ENCODE results near the gene LHPP.

The LHPP gene

GRCh38 chr10:124630551-124630950 is 168.9 kb downstream of the LHPP start:
- DNase-seq, result no peak

DNA sequence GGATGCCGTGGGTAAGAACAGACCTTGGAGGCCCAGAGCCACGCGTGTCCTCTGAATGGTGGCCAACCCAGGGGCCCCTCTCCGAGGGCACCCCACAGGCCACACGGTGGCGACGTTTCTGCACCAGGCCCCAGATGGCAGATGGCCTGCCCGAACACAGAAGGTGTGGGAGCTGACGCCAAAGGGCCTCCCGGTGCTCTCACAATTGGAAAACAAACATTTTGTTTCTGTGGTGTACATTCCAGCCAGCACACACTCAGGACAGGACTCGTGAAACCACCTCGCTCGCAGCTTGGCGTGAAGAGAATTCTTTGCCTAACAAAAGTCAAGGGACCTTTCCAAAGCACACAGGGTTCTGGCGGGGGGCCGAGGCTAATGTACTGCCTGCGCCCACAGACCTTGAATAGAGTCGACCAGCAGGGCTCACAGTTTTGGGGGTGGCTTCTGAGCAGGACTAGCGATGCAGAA is 170.5 kb downstream of the LHPP start:
- no peak for DNase-seq

DNA sequence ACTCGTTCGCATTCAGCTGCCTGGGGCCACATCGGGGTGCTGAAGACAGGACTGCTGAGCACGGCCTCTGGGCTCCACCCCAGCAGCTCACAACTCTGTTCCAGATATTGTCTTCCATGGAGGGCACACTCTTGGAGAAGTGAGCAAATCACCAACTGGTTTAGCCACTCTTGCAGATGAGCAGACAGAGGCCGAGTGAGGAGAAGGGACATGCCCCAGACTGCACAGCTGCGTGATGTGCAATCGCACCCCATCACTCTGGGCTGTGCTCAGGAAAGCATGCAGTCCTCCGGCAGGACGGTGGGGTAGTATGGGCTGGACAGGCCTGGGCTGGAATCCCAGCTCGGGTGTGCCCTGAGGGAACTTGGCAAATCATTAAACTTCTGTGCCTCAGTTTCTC is 170.9 kb downstream of the LHPP start:
- DNase-seq, result no peak

GRCh38 chr10:124636271-124636995 is 174.8 kb downstream of the LHPP start:
- DNase-seq, result no peak

- no peak for DNase-seq
Measured at GRCh38 chr10:124637091-124637700, 175.6 kb downstream of the LHPP start.

- no peak for DNase-seq
Measured at GRCh38 chr10:124637746-124638145, 176.1 kb downstream of the LHPP start.

GRCh38 chr10:124639206-124639605 is 177.6 kb downstream of the LHPP start:
- no peak for DNase-seq

GRCh38 chr10:124639646-124640045 is 178.0 kb downstream of the LHPP start:
- DNase-seq, result no peak

DNA sequence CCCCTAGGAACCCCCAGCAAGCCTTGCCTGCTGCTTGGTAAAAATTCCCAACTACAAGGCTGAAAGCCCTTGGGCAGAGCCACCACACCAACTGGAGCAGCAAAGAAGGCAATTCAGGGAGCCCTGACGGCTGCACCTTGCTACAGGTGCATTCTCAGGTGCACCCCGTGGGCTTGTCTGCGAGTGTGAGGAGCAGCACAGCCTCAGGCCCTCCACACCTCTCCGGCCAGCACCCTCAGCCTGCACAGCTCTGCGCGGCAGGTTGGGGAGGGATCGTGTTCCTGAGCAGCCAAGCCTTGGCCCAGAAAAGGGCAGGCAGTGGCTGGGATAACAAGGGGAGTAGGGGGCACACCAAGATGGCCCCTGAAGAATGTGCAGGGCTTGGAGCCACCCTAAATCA is 178.4 kb downstream of the LHPP start:
- no peak for DNase-seq

DNA sequence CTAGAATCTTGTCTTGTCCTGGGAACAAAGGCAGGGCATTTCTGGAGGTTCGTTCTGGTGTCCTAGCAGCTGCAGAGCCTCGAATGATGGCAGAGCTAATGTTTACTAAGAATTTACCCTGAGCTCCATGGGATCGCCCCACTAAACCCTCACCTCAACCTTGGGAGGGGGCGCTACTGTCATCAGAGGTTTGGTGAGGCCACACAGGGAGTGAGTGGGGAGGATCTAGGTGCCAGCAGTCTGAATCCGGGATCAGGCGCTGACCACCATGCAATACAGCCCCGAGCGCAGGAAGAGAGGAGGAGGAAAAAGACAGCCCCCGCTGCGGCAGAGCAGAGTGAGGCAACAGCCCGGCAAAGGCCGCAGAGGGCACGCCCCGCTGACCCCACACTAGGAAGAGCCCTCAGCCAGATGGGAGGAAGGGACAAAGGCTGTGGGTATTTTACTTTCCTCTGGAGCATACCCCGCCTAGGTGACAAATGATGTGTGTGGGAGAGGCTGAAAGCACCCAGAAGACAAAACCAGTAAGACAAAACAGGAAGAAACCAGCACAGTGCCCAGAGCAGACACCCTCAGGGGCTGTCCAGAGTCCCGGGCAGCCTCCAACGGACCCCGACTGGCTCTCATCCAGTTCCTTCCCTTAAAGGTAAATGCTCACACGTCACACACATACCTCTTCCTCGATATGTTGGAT is 179.1 kb downstream of the LHPP start:
- no peak for DNase-seq

- DNase-seq, result no peak
Measured at GRCh38 chr10:124641282-124642087, 179.9 kb downstream of the LHPP start.

DNA sequence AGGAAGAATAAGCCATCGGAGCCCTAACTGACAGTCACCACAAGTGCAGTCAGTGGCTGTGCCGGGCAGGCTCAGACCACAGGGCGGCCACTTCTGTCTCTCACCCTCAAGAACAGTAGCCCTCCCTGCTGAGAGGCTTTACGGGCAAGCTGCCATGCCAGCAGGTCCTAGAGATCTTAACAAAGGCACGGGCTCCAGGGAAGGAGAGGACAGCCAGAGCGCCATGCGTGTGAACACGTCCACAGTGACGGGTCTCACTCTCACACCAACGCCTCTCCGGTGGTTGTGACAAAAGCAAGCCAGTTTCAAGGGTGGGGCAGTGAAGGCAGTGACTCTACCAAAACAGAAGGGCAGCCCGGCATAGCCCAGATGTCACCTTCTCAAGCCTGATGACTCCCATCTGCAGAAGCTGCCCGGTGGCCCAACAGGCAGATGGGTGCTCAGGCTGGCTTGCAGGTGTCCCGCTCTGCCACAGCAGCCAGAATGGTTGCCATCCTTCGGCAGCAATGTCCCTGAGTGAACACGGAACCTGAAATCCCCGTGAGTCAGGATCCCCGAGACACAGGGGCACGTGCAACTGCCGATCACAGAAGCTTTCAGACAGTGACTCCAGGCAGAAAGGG is 180.6 kb downstream of the LHPP start:
- peak; percentile 11 for DNase-seq

GRCh38 chr10:124643330-124644009 is 181.8 kb downstream of the LHPP start:
- no peak for DNase-seq

DNA sequence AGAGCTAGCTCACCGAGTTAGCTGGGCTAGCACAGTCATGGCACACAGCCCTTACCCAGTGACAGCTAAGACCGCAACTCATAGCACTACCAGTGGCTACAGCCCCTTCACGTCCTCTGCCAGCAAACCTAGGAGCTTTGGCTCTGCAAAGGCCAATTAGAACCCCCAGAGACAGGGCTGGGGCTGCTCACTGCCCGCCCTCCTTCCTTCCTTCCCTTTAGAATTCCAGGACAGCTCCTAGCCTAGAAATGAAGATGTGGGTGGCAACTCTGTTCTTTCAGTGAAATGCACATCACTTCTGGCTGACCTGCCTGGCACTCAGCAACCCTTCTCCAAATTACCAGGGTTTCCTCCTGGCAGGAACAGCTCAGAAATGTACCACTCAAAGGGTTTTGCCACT is 182.6 kb downstream of the LHPP start:
- no peak for DNase-seq

DNA sequence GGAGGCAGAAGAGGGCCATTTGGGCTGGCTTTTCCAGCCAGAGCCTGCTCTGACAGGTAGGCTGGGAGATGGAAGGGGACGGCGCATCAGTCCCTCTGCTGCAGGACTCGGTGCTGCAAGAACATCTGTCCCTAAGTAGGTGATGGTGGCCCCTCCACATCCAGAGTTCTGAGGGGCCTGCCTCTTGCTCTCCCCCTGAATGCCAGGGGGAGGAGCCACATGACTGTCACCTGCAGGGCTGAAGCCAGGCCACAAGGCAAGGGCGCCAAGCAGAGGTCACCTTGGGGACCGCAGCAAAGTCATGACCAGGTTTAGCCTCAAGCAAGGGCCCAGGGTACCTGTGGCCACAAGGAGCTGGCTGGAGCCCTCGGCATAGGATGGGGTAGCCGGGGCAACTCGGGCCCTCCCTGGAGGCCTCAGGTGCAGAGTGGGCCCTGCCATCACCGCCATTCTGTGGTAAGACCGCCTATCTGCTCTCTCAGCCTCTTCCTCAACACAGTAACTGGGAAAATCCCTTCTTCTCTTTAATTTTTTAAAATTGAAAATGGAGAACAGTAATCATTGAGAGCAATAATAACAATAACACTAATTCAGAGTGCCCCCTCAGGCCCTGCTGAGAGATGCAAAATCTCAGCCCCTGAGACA is 183.3 kb downstream of the LHPP start:
- DNase-seq, result no peak

GRCh38 chr10:124645467-124646095 is 184.0 kb downstream of the LHPP start:
- no peak for DNase-seq

- DNase-seq, result no peak
Measured at GRCh38 chr10:124646483-124647352, 185.1 kb downstream of the LHPP start.

- no peak for DNase-seq
Measured at GRCh38 chr10:124647421-124648130, 186.0 kb downstream of the LHPP start.

DNA sequence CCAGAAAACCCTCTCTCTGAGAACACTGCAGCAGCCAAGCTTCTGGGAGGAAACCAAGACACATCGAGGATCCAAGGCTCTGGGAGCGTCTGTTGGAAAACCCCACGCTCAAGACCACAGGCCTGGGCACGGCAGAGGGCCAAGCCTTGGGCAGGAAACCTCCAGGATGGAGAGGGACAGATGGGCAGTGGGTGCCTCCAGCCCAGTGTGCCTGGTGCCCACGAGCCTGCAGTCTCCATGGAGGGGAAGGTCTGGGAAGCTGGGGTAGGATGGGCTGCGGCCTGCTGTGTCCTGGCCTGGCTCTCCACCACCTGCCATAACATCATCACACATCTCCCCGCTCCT is 186.5 kb downstream of the LHPP start:
- no peak for DNase-seq

- DNase-seq, result peak; percentile 48
Measured at GRCh38 chr10:124648738-124649137, 187.1 kb downstream of the LHPP start.
